ENCODE results near the gene USP5. TPM values are rescaled to one million over a fixed set of nuclear protein-coding genes. Genes with fewer than 3 reads are reported as not detected.
A peak's percentile ranks its signal among the peaks of the same experiment; 100 is the strongest.
"Not testable (repeated sequence)": the region's sequence is repeated elsewhere in the genome, so short reads cannot be mapped to it uniquely, and the experiment has no call there.

The USP5 gene
- total and polyA plus RNA-seq, 7 donors = 25.4 to 51.5 (median 41.1) TPM

DNA sequence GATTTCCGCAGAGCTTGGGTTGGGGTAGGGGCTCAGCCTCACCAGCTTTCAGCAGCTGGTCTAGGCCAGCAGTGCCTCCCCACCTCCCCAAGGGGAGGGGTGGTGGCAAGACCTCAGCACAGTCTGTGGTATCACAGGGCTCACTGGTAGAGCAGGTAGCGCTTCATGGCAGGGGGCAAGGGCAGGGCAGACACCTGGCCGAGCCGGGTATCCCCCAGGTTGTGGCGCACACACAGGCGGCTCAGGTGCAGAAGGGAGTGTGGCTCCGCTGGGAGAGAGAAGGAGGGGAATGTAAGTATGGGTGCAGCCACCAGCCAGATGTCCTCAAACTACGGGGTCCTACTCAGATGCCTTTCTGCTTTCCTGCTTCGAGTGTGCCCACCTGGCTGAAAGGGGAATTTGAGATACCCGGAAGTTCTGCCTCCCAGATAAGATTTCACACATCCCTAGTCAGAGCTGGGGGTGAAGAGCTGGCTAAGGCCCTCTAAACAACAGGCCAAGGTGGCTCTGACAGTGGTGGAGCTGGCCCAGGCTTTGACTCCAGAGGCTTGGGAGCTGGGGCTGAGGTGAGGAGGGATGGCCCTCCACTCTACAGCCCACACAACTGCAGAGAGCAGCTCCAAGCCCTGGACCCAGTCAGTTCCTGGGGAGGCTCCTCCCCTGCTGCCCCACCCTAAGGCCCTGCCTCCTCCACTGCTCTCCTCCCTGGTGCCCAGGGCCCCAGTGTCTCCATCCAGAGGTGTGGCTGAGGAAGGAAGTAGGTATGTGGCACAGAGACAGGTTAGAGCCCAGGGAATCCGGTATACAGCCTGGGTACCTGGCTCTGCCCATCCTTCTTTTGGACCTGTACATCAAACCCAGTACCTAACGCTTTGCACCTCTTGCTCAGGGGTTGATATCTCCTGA, 19.4 kb downstream of the USP5 start:
- intact Hi-C loops (cut with DNase I) = loop anchor here (5.0 kb wide), 2 partner anchors 36 to 66 kb away; no protein-coding TSS in a partner anchor
- H3K9me3 ChIP-seq = no peaks in the 10 kb centered on the region
- H3K4me3 ChIP-seq = peak overlapping the region in 2 of 4 donors; percentile 77 to 85
- no peak for DNase-seq
- peak overlapping the region; percentile 84 to 90 (median 88) for H3K27ac ChIP-seq
- WGBS, 2 donors = 46 to 68% methylated on average over 12 of the region's 12 CpGs
- peaks cover 6 to 28% (median 19%) of the 10 kb centered on the region in 4 donors for H3K36me3 ChIP-seq
- no peaks in the 10 kb centered on the region for H3K27me3 ChIP-seq
- H3K4me1 ChIP-seq = peaks cover 0 to 63% (median 51%) of the 10 kb centered on the region in 4 donors
- no peak for TF ChIP-seq EP300 (IDR thresholded peaks at IDR 0.05)
- TF ChIP-seq, protein P1, sequence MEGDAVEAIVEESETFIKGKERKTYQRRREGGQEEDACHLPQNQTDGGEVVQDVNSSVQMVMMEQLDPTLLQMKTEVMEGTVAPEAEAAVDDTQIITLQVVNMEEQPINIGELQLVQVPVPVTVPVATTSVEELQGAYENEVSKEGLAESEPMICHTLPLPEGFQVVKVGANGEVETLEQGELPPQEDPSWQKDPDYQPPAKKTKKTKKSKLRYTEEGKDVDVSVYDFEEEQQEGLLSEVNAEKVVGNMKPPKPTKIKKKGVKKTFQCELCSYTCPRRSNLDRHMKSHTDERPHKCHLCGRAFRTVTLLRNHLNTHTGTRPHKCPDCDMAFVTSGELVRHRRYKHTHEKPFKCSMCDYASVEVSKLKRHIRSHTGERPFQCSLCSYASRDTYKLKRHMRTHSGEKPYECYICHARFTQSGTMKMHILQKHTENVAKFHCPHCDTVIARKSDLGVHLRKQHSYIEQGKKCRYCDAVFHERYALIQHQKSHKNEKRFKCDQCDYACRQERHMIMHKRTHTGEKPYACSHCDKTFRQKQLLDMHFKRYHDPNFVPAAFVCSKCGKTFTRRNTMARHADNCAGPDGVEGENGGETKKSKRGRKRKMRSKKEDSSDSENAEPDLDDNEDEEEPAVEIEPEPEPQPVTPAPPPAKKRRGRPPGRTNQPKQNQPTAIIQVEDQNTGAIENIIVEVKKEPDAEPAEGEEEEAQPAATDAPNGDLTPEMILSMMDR (IDR thresholded peaks at IDR 0.05) = no peak
- no peak for TF ChIP-seq POLR2AphosphoS5 (IDR thresholded peaks at IDR 0.05)
- TF ChIP-seq POLR2A (IDR thresholded peaks at IDR 0.05) = no peak

GRCh38 chr12:6872073-6873048, 20.4 kb downstream of the USP5 start:
- Histone ChIP-seq H3K27ac (peak overlapping the region; percentile 84 to 90 (median 88)), H3K36me3 (peaks cover 6 to 28% (median 19%) of the 10 kb centered on the region in 4 donors), H3K9me3 (no peaks in the 10 kb centered on the region), H3K4me1 (peaks cover 0 to 57% (median 43%) of the 10 kb centered on the region in 4 donors), H3K4me3 (peak overlapping the region; percentile 62 to 85 (median 74)), H3K27me3 (no peaks in the 10 kb centered on the region)
- intact Hi-C loops (cut with DNase I) = loop anchor here (1.0 to 5.0 kb wide), 3 partner anchors 19 to 65 kb away; no protein-coding TSS in a partner anchor
- peak; percentile 91 for DNase-seq
- TF ChIP-seq EP300 (IDR thresholded peaks at IDR 0.05) = no peak
- TF ChIP-seq, protein P1 (IDR thresholded peaks at IDR 0.05) = peak; percentile 82 to 96 (median 84)
- peak in 3 of 4 donors; percentile 19 to 65 (median 62) for TF ChIP-seq POLR2AphosphoS5 (IDR thresholded peaks at IDR 0.05)
- TF ChIP-seq POLR2A (IDR thresholded peaks at IDR 0.05) = no peak
- 2% methylated on average over 40 of the region's 40 CpGs for WGBS, 2 donors

DNA sequence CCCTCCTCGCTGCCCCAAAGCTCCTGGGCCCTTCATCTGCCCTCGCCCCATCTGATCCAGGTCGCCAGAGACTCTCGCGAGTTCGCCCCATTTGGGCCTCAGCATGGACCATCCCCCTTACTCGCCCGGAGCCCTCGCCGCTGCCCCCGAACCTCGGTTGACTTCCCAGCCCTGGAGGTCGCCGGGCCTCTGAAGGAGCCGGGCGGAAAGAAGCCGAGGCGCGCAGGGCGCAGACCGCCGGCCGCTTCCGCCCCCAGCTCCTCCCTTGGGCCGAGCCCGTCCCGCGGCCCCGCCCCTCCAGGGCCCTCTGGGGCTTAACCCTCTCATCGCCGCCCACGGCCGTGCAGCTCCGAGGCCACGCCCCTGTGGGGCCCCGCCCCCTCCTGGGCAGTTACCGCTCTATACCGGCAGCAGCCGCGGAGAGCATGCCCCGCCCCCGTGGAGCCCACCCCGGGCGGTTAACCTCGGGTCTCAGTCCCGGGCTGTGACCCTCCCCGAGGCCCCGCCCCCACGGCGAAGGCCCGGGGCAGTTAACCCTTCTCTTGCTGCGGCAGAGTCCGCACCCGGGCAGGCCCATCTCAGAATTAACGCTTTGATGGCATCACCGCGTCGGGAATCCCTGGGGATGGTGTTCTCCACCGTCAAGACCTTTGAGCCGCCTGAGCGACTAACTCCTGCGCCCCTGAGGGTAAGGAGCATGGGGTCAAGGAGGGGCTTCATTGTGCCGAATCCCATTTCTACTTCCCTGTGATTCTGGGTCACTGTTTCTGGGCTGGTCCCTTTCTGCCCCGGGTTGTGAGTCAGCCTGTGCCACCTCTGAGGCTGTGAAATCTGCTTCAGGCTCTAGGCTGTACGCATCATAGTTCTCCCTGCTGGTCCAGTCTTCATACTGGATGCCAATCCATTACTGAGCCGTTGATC, 21.4 kb downstream of the USP5 start, which contains the start of gene SPSB2:
TSS of gene SPSB2 (minus strand) at position 210 of the 921 bp plus-strand sequence. CDS start 402 bp downstream, outside the sequence.
- DNase-seq = peak; percentile 99
- Histone ChIP-seq H3K4me1 (peaks cover 0 to 54% (median 41%) of the 10 kb centered on the region in 4 donors), H3K27me3 (no peaks in the 10 kb centered on the region), H3K27ac (peak within 1 kb of the TSS; percentile 84 to 90 (median 88)), H3K36me3 (peaks cover 6 to 28% (median 19%) of the 10 kb centered on the region in 4 donors), H3K9me3 (no peaks in the 10 kb centered on the region), H3K4me3 (peak within 1 kb of the TSS; percentile 62 to 85 (median 74))
- intact Hi-C loops (cut with DNase I) = loop anchor here (1.0 to 5.0 kb wide), 3 partner anchors 18 to 64 kb away; no protein-coding TSS in a partner anchor
- WGBS, 2 donors = 1% methylated on average over 66 of the region's 66 CpGs
- peak; percentile 72 to 74 for TF ChIP-seq POLR2A (IDR thresholded peaks at IDR 0.05)
- peak; percentile 79 to 90 (median 86) for TF ChIP-seq POLR2AphosphoS5 (IDR thresholded peaks at IDR 0.05)
- TF ChIP-seq EP300 (IDR thresholded peaks at IDR 0.05) = no peak

- intact Hi-C loops (cut with DNase I) = loop anchor here (5.0 kb wide), 2 partner anchors 33 to 63 kb away; no protein-coding TSS in a partner anchor
- Histone ChIP-seq H3K36me3 (peaks cover 6 to 28% (median 19%) of the 10 kb centered on the region in 4 donors), H3K4me3 (peak overlapping the region; percentile 62 to 85 (median 74)), H3K27ac (peak overlapping the region; percentile 84 to 90 (median 88)), H3K4me1 (peaks cover 0 to 48% (median 34%) of the 10 kb centered on the region in 4 donors)
- WGBS, 2 donors = 46 to 55% methylated on average over 9 of the region's 9 CpGs
- not testable (repeated sequence) for DNase-seq, H3K27me3 ChIP-seq, H3K9me3 ChIP-seq
Measured at GRCh38 chr12:6874015-6874368, 22.0 kb downstream of the USP5 start.

GRCh38 chr12:6879824-6880223, 27.9 kb downstream of the USP5 start:
- H3K27me3 ChIP-seq; H3K4me1 ChIP-seq; DNase-seq; H3K9me3 ChIP-seq; H3K4me3 ChIP-seq; intact Hi-C loops (cut with DNase I); H3K27ac ChIP-seq: not testable (repeated sequence)
- 89% methylated on average over 11 of the region's 11 CpGs for WGBS, 2 donors
- H3K36me3 ChIP-seq = peaks cover 0 to 16% (median 2%) of the 10 kb centered on the region in 4 donors
